Measurements from ENCODE around the gene TEX9. TPM values are rescaled to one million over a fixed set of nuclear protein-coding genes. Genes with fewer than 3 reads are reported as not detected.

TEX9 gene
- total RNA-seq, 1 donor from 2014 or later, result 4.7 TPM

DNA sequence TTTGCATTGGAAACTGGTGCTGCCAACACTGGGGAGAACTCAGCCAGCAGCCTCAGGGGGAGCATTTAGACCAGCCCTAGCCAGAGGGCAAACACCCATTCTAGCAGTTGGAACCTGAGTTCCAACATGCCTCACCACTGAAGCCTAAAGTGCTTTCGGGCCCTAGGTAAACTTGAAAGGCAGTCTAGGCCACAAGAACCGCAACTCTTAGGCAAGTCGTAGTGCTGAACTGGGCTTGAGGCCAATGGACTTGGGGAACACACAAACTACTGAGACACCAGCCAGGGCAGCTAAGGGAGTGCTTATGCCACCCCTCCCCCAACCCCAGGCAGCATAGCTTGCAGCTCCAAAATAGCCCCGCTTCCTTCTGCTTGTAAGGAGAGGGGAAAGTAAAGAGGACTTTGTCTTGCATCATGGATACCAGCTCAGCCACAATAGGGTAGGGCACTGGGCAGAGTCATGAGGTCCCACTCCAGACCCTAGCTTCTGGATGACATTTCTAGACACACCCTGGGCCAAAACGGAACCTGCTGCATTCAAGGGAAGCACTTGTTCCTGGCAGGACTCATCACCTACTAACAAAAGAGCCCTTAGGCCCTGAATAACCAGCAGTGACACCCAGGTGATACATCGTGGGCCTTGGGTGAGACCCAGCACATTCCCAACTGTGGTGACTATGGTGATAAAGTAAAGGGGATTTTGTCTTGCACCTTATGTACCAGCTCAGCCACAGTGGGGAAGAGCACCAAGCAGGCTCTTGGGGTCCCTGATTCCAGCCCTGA lies 37.3 kb upstream of the TEX9 start:
- DNase-seq (ENCODE audit: low read depth), result no peak
- no peak for TF ChIP-seq CTCF (conservative IDR thresholded peaks at IDR 0.05; ENCODE audit: low read depth, low read length)
- H3K4me3 ChIP-seq (ENCODE audit: low read depth, low read length), result no peak overlapping the region

DNA sequence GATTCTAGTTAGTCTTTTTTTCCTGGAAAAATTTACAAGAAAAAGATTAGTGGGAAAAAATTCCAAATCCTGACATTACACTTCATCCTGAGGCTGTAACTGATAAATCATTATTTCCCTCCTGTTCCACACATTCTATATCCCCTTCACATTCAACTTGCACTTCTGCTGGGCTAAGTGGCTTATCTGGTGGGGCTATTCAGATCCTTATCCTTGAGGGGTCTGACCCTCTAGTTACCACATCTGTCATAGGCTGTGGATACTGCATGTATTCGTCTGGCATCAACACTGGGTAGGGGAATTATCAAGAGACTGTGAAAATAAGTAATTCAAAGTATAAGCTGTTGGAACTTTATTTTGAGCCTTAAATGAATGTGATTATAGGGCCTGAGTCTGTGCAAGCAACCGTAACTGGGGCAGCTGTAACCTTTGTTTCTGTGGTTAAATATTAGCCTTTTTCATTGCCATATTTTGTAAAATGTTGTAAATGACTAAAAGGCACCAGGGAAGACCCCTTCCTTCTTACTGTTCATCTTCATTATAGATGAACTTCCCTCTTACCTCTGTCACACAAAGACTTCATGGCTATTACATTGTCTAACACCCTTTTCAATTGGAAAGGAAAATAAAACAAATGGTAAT lies 28.0 kb upstream of the TEX9 start:
- no peak for TF ChIP-seq CTCF (conservative IDR thresholded peaks at IDR 0.05; ENCODE audit: low read depth, low read length)
- DNase-seq (ENCODE audit: low read depth), result no peak
- no peak overlapping the region for H3K4me3 ChIP-seq (ENCODE audit: low read depth, low read length)

DNA sequence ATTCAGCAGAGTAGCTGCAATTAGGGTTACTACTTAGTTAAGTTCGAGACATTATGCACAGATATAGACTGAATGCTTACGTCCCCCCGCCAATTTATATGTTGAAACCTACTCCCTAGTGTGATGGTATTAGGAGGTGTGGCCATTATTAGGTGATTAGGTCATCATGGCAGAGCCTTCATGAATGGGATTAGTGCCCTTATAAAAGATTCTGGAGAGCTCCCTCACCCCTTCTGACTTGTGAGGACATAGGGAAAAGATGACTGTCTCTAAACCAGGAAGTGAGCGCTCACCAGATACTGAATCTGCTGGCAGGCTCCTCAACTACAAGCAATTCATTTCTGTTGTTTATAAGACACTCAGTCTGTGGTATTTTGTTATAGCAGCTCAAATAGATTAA lies 25.6 kb upstream of the TEX9 start:
- no peak overlapping the region for H3K4me3 ChIP-seq (ENCODE audit: low read depth, low read length)
- no peak for DNase-seq (ENCODE audit: low read depth)
- TF ChIP-seq CTCF (conservative IDR thresholded peaks at IDR 0.05; ENCODE audit: low read depth, low read length), result no peak

GRCh38 chr15:56341201-56341600 lies 24.0 kb upstream of the TEX9 start:
- H3K4me3 ChIP-seq (ENCODE audit: low read depth, low read length), result no peak overlapping the region
- DNase-seq (ENCODE audit: low read depth), result no peak
- TF ChIP-seq CTCF (conservative IDR thresholded peaks at IDR 0.05; ENCODE audit: low read depth, low read length), result no peak

DNA sequence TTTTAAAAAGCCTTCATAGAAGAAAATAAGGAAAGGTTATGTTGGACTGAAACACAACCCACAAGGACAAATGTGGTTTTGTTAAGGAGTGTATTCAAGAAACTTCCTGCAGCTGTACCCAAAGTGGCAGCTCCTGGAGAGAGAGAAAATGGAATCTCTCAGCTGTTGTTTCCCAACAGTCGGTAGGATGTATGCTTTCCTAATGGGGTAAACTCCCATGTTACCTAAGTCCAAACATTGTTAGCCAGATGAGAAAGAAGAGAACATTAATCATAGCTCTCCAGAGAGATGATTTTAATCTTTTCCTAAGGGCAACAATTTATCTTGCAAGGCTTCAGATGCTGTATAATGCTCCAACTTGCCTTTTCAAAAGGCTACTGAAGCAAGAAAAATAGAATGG lies 22.6 kb upstream of the TEX9 start:
- TF ChIP-seq CTCF (conservative IDR thresholded peaks at IDR 0.05; ENCODE audit: low read depth, low read length), result no peak
- H3K4me3 ChIP-seq (ENCODE audit: low read depth, low read length), result no peak overlapping the region
- DNase-seq (ENCODE audit: low read depth), result no peak

DNA sequence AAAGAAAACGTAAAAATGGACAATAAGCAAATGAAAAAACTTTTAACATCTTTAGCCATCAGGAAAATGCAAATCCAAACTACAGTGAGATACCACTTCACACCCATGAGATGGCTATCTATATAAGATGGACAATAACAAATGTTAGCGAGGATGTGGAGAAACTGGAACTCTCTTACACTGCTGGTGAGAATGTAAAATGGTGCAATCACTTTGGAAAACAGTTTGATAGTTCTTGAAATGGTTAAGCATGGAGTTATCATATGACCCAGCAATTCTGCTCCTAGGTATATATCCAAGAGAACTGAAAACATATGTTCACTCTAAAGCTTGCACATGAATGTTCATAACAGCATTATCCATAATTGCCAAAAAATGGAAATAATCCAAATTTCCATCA lies 21.3 kb upstream of the TEX9 start:
- no peak for DNase-seq (ENCODE audit: low read depth)
- TF ChIP-seq CTCF (conservative IDR thresholded peaks at IDR 0.05; ENCODE audit: low read depth, low read length), result no peak
- no peak overlapping the region for H3K4me3 ChIP-seq (ENCODE audit: low read depth, low read length)

DNA sequence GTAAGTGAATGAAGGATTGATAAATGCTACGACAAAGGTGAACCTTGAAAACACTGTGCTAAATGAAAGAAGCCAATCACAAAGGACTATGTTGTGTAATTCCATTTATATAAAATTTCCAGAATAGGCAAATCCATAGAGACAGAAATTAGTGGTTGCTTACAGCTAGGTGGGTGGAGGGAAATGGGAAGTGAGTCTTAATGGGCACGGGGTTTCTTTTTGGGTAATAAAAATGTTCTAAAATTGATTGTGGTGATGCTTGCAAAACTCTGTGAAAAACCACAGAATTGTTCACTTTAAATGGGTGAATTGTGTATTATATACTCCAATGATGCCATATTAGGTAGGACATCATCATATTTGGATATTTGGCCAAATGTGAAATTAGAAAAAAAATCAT lies 20.9 kb upstream of the TEX9 start:
- TF ChIP-seq CTCF (conservative IDR thresholded peaks at IDR 0.05; ENCODE audit: low read depth, low read length), result no peak
- no peak for DNase-seq (ENCODE audit: low read depth)
- H3K4me3 ChIP-seq (ENCODE audit: low read depth, low read length), result no peak overlapping the region
